Loucy (cell line): Measurements from ENCODE around the gene PNLIPRP2.

Source experiments
- CTCF ChIP-seq: fragments of 200-600 bp; sonication (generic); conservative IDR thresholded peaks from 2 replicates; pipeline ENCODE4 v1.5.1; 2014; ENCODE audit warnings: mild to moderate bottlenecking, antibody characterized with exemption, low read length
- EZH2phosphoT487 ChIP-seq: fragments of 200-600 bp; IDR thresholded peaks from 2 replicates; pipeline ENCODE4 v1.6.1; 2018; ENCODE audit warnings: antibody characterized with exemption, mild to moderate bottlenecking, moderate library complexity, borderline replicate concordance

GRCh38 chr10:116597543-116597942 is 23.2 kb upstream of the PNLIPRP2 start:
- TF ChIP-seq CTCF (no peak), EZH2phosphoT487 (no peak)
